Activated naive CD4-positive, alpha-beta T cell treated with anti-CD3 and anti-CD28 coated beads, Interleukin-2, amount 50 U/mL, for 16 hours (primary cell): ENCODE data around the gene USP11.
"Not testable (repeated sequence)": the region's sequence is repeated elsewhere in the genome, so short reads cannot be mapped to it uniquely, and the experiment has no call there.

Source experiments
- DNase-seq: peaks from one replicate; pipeline ENCODE4 v3.0.0-alpha.2; 2020

The USP11 gene

DNA sequence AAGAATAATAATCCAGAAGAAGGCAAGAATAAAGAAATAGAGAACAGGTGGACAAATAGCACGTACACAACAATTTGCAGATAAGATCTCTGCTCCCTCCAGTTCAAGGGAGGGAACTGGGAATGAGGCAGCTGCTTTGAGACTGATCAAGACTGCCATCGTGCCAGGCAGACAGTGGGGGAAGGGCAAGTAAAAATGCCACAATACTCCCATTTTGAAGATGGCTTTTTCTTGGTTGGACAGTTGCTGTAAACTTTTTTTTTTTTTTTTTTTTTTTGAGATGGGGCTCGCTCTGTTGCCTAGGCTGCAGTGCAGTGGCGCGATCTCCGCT, 17.2 kb downstream of the USP11 start:
- DNase-seq = no peak

DNA sequence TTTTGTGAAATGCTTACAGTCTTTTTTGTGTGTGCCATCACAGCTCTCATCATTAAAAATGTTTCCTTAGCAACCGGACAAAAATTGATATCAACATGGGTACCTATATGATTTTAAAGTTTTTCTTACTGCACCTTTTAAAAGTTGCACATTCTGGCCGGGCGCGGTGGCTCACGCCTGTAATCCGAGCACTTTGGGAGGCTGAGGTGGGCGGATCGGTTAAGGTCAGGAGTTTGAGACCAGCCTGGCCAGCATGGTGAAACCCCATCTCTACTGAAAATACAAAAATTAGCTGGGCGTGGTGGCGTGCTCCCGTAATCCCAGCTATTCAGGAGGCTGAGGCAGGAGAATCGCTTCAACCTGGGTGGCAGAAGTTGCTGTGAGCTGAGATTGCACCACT, 24.8 kb downstream of the USP11 start:
- not testable (repeated sequence) for DNase-seq

DNA sequence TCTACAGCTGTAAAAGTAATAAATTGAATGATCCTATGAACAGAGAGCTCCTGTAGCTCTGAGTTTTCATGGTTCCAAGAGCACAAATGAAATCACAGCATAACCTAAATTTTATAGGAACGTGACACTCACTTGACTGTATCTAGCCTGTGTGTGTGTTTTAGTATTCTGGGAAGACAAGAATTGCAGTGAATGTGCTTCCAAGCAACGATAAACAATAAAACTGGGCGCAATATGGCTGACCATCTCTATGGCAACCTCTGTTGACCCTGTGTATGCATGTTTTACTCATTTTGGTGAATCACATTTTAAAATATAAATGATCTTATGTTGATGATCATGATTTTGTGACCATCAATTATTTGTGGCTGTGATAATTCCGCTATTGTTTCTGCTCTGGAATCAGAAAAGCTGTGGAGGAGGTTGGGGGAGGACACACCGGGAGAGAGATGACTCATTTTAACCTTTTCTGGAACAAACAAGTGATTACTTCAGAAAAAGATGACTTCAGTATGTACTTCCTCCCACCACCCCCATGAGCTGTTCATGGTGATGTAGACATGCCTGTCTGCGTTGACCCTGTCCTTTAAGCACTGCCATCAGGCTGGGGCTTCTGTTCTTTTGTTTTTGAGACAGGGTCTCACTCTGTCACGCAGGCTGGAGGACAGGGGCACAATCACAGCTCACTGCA, 31.8 kb downstream of the USP11 start:
- DNase-seq = no peak

DNA sequence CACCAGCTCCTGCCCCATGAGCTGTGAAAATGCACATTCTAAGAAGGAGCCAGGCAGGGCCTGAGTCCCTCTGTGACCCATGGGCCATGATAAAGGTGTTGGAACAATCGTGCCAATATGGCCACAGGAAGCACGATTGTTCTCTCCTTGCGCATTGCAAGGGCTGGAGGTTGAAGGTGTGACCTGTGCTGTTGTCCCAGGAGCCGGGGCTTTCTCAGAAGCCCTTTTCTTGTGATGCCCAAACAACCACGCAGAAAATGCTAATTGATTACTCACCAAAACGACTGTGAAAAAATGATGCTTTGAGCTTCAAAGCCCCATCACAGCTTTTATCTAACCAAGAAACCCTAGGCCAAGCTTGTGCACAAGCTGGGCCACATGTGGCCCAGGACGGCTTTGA, 33.8 kb downstream of the USP11 start:
- no peak for DNase-seq

DNA sequence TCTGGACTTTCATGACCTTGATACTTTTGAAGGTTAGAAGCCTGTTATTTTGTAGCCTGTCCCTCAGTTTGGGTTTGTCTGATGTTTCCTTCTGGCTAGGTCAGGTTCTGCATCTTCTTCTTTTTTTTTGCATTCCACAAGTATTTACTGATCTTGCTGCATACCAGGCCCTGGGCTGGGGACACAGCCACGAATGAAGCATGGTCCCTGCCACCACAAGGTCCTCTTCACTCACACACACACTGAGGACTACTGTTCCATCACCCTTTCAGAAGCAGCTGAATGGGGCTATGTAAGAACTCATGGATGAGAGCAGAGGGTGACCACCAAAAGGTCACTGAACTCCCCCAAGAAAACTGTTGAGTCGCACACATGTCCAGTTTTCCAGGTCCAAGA, 39.2 kb downstream of the USP11 start:
- no peak for DNase-seq

DNA sequence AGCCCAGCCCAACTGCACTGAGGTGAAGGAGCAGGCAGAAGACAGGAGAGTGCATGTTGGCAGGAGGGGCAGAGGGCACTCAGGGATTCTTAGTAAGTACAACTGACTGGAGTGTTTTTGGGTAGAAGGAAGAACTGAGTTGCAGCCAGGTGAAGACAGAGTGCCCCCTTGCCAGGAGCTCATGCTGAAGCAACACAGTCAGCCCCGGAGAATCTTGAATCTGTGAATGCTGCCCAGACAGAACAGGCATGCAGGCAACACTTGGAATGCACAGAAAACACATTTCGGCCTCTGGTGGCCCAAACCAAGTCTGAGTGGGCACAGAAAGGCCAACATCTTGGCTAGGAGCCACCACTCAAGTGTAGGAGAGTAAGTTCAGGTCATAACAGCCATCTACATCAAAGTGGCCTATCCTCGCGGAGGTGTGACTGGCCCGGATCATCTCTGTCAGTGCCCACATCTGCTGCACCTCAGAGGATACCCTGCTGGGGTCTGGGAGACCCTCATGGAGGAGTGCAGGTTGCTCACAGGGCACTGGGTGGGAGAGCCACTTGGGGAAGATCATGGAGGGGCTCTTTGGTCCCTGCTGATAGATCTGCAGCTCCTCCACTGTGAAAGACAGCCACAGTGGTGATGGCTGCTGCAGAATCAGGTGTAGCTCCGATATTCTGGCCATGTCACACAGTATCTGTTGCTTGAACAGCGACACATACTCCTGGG, 40.4 kb downstream of the USP11 start:
- DNase-seq = no peak

DNA sequence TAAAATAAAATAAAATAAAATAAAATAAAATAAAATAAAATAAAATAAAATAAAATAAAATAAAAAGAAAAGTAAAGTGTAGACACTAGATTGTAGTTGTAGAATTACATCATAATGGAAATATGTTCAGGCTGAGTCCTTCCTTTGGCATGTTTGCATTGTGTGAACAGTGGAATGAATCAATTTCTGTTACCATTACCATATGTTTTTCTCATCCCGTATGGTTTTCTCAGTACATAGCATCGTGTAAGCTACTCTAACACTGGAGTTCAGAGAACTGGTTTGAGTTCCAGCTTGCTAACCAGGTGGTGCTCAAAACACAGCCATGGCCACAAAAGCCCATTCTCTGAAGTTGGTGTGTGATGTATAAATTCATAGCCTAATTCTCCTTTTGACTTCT, 45.9 kb downstream of the USP11 start:
- DNase-seq = no peak

DNA sequence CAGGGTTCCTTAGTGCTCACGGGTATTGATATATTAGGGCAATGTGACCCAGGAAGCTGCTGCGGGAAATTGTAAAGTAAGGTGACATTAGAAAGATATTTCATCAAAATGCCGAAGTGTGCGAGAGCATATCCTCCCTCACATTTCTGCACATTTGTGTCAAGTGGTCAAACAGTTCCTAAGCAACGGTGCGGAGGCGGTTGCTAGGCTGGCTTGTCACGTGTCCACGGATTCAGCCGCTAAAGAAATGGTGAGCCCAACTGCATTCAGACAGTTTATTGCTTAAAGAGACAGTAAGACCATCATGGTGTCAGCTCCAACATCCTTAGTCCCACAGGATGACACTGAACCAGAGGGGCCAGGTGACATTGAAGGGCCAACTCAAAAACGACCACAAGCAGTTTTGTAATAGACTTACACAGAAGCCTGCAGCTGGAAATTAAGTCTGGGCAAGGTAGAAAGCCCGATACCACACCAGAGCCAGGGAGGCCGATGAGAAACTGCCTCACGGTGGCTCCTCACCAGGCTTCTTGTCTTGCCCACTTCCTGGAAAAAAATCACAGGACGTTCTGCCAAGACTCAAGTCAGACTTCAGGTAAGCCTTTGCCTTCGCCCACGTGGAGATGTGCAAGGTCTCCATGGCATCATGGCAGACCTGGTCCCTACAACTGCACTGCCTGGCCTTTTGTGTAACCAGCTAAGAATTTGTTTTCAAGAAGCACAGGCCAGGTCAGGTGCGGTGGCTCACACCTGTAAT, 50.4 kb downstream of the USP11 start:
- DNase-seq = no peak

DNA sequence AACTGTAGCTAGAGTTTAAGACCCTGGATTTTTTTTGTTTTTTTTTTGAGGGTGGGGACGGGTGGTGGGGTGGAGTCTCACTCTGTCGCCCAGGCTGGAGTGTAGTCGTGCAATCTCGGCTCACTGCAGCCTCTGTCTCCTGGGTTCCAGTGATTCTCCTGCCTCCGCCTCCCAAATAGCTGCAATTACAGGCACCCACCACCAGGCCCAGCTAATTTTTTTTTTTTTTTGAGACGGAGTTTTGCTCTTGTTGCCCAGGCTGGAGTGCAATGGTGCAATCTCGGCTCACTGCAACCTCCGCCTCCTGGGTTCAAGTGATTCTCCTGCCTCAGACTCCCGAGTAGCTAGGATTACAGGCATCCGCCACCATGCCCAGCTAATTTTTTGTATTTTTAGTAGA, 51.8 kb downstream of the USP11 start:
- DNase-seq = not testable (repeated sequence)

DNA sequence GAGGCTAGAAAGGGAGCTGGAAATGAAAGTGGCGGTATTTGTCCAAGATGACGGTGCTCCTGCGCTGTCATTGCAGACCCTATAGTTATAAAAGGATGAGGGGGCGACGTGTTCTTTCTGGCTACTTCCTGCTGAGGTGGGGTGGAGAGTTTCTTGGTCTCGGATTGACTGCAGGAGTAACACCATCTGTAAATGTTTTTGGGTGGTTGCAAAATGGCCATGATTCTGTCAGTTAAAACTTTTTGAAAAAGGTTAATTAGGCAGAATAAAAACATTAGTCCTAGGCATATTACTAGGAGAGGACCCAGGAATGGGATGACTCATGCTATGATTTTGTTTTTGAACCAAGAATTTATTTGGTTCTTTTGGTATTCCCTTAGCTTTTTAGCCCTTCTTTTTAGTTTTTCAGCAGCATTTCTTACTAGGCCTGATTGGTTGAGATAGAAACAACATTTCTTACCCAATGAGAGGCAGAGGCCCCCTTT, 53.1 kb downstream of the USP11 start:
- no peak for DNase-seq

DNA sequence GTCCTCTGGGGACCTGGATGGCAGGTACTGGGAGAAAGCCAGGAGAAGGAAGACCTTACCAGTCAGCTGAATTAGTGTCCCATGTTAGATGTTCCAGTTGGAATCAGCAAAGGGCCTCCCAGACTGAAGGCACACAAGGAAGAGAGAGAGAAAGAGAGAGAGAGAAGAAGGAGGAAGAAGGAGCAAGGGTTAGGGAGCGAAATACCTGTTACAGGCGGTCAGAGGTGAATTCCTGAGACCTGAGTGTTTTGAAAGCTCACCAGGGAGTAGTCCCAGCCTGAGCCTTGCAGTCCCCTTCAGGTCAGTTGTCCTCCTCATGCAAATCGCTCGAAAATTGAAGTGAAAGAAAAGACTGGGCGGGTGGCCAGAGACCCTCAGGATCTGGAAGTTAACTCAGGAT, 60.3 kb downstream of the USP11 start:
- DNase-seq = no peak

DNA sequence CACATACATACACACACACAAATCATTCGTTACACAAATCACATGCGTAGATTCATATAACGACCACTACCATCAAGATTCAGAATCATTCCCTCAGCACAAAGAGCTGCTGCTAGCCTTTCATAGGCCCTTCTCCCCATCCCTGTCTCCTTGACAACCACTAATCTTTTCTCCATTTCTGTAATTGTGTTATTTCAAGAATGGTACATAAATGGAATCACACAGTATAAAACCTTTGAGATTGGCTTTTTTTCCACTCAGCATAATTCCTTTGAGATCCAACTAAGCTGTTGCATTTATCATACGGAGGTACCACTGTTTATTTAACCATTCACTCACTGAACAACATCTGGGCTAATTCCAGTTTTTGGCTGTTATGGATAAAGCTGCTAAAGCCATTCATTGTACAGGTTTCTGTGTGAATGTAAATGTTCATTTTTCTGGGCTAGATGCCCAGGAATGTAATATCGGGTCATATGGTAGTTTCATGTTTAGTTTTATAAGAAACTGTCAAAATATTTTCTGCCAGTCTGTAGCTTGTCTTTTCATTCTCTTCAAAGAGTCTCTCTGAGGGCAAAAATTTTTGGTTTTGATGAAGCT, 64.1 kb downstream of the USP11 start:
- DNase-seq = no peak

DNA sequence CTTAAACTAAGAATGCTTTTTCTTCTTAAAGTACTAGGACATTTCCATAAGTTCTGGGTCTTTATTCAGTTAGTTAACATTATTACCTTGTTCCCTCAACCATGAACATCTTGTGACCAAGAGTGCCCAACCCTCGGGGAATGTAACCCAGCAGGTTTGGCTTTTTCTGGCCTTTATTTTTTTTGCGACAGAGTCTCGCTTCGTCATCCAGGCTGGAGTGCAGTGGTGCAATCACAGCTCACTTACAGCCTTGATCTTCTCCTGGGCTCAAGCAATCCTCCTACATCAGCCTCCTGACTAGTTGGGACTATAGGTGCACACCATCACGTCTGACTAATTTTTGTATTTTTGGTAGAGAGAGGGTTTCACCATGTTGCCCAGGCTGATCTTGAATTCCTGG, 65.1 kb downstream of the USP11 start:
- no peak for DNase-seq
